Mesenchymal stem cell (in vitro differentiated cells and primary cell): ENCODE results near the gene UBAP2.

ENCODE experiments used
- DNase-seq: peaks from one replicate; pipeline ENCODE4 v3.0.0-alpha.2; 2013
- H2AFZ ChIP-seq: one replicate; pipeline ENCODE4 v1.6.1; 2013; ENCODE audit warnings: low read depth, mild to moderate bottlenecking, control low read depth, inconsistent platforms, low read length, moderate library complexity
- H2AK5ac ChIP-seq: 2 replicates; pipeline ENCODE4 v1.6.1; 2013; ENCODE audit warnings: low read length, moderate library complexity, mild to moderate bottlenecking, inconsistent platforms; ENCODE audit not compliant: severe bottlenecking
- H2BK120ac ChIP-seq: one replicate; pipeline ENCODE4 v1.6.1; 2013; ENCODE audit warnings: low read depth, mild to moderate bottlenecking, inconsistent platforms, low read length, moderate library complexity
- H2BK12ac ChIP-seq, 2 experiments: one replicate each; pipeline ENCODE4 v1.6.1; 2013; ENCODE audit warnings: inconsistent platforms in 2 of 2, low read length in 2 of 2, mild to moderate bottlenecking in 2 of 2, moderate library complexity in 2 of 2, control low read depth in 1 of 2
- H2BK15ac ChIP-seq: one replicate; pipeline ENCODE4 v1.6.1; 2013; ENCODE audit warnings: mild to moderate bottlenecking, low read depth, inconsistent platforms; ENCODE audit not compliant: poor library complexity, severe bottlenecking
- H2BK5ac ChIP-seq: 2 replicates; pipeline ENCODE4 v1.6.1; 2013; ENCODE audit warnings: low read depth, mild to moderate bottlenecking, low read length, control low read depth, inconsistent platforms; ENCODE audit not compliant: poor library complexity, severe bottlenecking
- H3K14ac ChIP-seq, 2 experiments: one replicate each; pipeline ENCODE4 v1.6.1; 2013; ENCODE audit warnings: inconsistent platforms in 2 of 2, low read length in 2 of 2, control low read depth in 1 of 2, mild to moderate bottlenecking in 1 of 2, moderate library complexity in 1 of 2
- H3K18ac ChIP-seq, 2 experiments: one replicate each; pipeline ENCODE4 v1.6.1; 2013; ENCODE audit warnings: inconsistent platforms in 2 of 2, low read length in 2 of 2, control low read depth in 1 of 2, low read depth in 1 of 2, mild to moderate bottlenecking in 1 of 2
- H3K23ac ChIP-seq, 2 experiments: one replicate each; pipeline ENCODE4 v1.6.1; 2013; ENCODE audit warnings: inconsistent platforms in 2 of 2, low read length in 2 of 2, mild to moderate bottlenecking in 2 of 2, moderate library complexity in 2 of 2, control low read depth in 1 of 2
- H3K27ac ChIP-seq: 2 replicates; pipeline ENCODE4 v1.5.1; 2013; ENCODE audit warnings: mild to moderate bottlenecking, moderate library complexity, low read length, control low read depth, inconsistent platforms; ENCODE audit not compliant: poor library complexity, severe bottlenecking
- H3K27me3 ChIP-seq, 2 experiments: 2 replicates each; pipeline versions ENCODE4 v1.6.1 to v1.7.0; 2013; ENCODE audit warnings: low read length in 2 of 2, mild to moderate bottlenecking in 2 of 2, moderate library complexity in 2 of 2, control low read depth in 1 of 2, inconsistent platforms in 1 of 2; ENCODE audit not compliant: control insufficient read depth in 1 of 2, insufficient read depth in 1 of 2
- H3K36me3 ChIP-seq, 2 experiments: 2 replicates each; pipeline versions ENCODE4 v1.6.1 to v1.7.0; 2013; ENCODE audit warnings: low read length in 2 of 2, control low read depth in 1 of 2, inconsistent platforms in 1 of 2, low read depth in 1 of 2, mild to moderate bottlenecking in 1 of 2; ENCODE audit not compliant: insufficient read depth in 2 of 2, control insufficient read depth in 1 of 2
- H3K4ac ChIP-seq, 2 experiments: one replicate each; pipeline ENCODE4 v1.6.1; 2013; ENCODE audit warnings: inconsistent platforms in 2 of 2, low read length in 2 of 2, mild to moderate bottlenecking in 2 of 2, moderate library complexity in 2 of 2, control low read depth in 1 of 2, low read depth in 1 of 2
- H3K4me1 ChIP-seq: 2 replicates; pipeline ENCODE4 v1.6.1; 2013; ENCODE audit warnings: low read depth, low read length, control low read depth; ENCODE audit not compliant: control insufficient read depth, insufficient read depth
- H3K4me2 ChIP-seq: 2 replicates; pipeline ENCODE4 v1.6.1; 2013; ENCODE audit warnings: low read length, mild to moderate bottlenecking, inconsistent platforms; ENCODE audit not compliant: poor library complexity, severe bottlenecking
- H3K4me3 ChIP-seq, 2 experiments: 2 replicates each; pipeline versions ENCODE4 v1.5.1 to v1.7.0; 2013; ENCODE audit warnings: low read length in 2 of 2, mild to moderate bottlenecking in 2 of 2, control low read depth in 1 of 2, low read depth in 1 of 2; ENCODE audit not compliant: insufficient read depth in 1 of 2
- H3K79me1 ChIP-seq: replicated peaks from 2 replicates; pipeline ENCODE4 v1.6.1; 2013; ENCODE audit warnings: mild to moderate bottlenecking, control low read depth, low read length, inconsistent platforms; ENCODE audit not compliant: poor library complexity, severe bottlenecking
- H3K9ac ChIP-seq: 2 replicates; pipeline ENCODE4 v1.7.0; 2013; ENCODE audit warnings: mild to moderate bottlenecking, low read length, moderate library complexity
- H3K9me3 ChIP-seq: 2 replicates; pipeline ENCODE4 v1.7.0; 2013; ENCODE audit warnings: mild to moderate bottlenecking, low read length; ENCODE audit not compliant: control insufficient read depth
- H4K8ac ChIP-seq: one replicate; pipeline ENCODE4 v1.6.1; 2013; ENCODE audit warnings: inconsistent platforms, mild to moderate bottlenecking, low read length, moderate library complexity
- H4K91ac ChIP-seq: one replicate; pipeline ENCODE4 v1.6.1; 2013; ENCODE audit warnings: mild to moderate bottlenecking, low read length, inconsistent platforms
- WGBS: methylation state at CpG from one replicate; pipeline ENCODE4 v1.1.7; 2013; ENCODE audit warnings: mixed read lengths; 5-methylcytosine and 5-hydroxymethylcytosine counted together

UBAP2 gene

DNA sequence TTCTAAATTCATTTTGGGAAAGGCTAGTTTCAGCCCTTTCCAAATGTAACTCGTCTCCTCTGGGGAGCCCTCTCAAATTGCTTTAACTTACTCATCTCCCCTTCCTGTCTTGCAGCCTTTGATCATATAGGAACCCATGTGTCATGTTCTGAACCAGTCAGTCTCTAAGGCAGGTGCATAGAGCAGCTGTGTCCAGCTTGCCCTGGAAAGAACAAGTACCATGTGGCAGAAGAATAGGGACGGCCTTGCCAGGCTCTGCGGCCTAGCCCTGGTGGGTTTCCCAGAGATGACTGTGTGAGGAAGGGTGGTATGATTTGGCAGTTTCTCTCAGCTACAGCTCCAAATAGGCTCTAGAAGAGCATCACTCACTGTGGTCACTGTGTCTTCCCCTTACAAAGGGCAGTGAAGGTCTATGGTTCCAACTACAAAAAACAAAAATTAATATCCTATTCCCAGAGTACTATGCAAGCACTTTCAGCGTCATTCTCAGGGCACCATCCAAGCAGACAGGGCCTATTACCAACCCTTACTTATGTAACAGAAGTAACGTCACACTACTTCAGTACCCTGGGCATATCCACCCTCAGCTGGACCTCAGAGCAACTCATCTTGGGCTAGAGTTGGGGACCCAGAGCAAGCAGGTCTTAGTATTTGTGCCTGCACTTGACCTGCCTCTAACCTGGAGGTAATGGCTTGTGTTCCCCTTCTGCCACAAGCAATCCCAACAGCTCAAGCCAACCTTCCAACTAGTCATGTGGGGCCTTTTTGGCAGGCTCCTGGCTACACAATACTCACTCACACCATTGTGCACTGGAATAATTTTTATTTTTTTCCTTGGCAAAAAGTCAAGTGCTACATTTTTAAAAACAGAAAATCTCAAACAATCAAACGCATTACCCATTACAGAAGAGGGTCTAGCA, 37.2 kb upstream of the UBAP2 start:
- WGBS: 86% methylated on average over 3 of the region's 6 CpGs
- Histone ChIP-seq H3K4me3 (no peak overlapping the region), H4K91ac (no peak overlapping the region), H3K9ac (no peak overlapping the region), H2AFZ (no peak overlapping the region), H3K27me3 (no peaks in the 10 kb centered on the region), H3K79me1 (peaks cover 7% of the 10 kb centered on the region), H3K4me1 (peaks cover 3% of the 10 kb centered on the region), H3K4me2 (no peak overlapping the region), H3K36me3 (peaks cover 26 to 50% of the 10 kb centered on the region in 2 experiments), H2AK5ac (no peak overlapping the region), H2BK5ac (no peak overlapping the region), H2BK15ac (no peak overlapping the region), H2BK120ac (no peak overlapping the region), H3K4ac (no peak overlapping the region), H3K14ac (no peak overlapping the region), H3K27ac (no peak overlapping the region), H4K8ac (no peak overlapping the region), H3K9me3 (no peaks in the 10 kb centered on the region), H3K23ac (no peak overlapping the region), H2BK12ac (no peak overlapping the region), H3K18ac (no peak overlapping the region)
- no peak for DNase-seq

DNA sequence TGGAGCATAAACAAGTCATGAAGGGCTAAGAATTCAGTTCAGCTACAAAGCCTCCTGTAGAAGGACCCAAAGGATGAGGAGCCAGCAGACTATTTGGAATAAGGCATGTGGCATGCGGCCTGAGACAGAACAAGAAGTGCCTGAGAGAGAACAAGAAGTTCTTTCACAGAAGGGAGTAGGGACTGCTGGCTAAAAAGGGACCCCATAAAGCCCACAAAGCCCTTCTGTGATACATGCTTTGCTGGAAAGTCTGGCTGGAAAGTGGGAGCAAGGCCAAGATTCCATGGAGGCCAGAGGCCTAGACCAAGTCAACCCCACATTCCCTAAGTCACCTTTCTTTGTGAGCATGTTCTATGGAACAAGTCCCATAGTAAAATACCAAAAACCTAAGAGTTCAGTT, 35.9 kb upstream of the UBAP2 start:
- no peak overlapping the region for H3K23ac ChIP-seq
- no peak overlapping the region for H3K27ac ChIP-seq
- peaks cover 26 to 42% of the 10 kb centered on the region in 2 experiments for H3K36me3 ChIP-seq
- no peaks in the 10 kb centered on the region for H3K9me3 ChIP-seq
- 100% methylated on average over 1 of the region's 1 CpG for WGBS
- H3K4me2 ChIP-seq: no peak overlapping the region
- no peak overlapping the region for H3K9ac ChIP-seq
- no peak overlapping the region for H2AFZ ChIP-seq
- no peak overlapping the region for H3K14ac ChIP-seq
- H2BK120ac ChIP-seq: no peak overlapping the region
- H2AK5ac ChIP-seq: no peak overlapping the region
- H3K4me1 ChIP-seq: peaks cover 1% of the 10 kb centered on the region
- H3K4me3 ChIP-seq: no peak overlapping the region
- H2BK5ac ChIP-seq: no peak overlapping the region
- no peak overlapping the region for H4K8ac ChIP-seq
- H3K4ac ChIP-seq: no peak overlapping the region
- no peak overlapping the region for H2BK12ac ChIP-seq
- no peaks in the 10 kb centered on the region for H3K27me3 ChIP-seq
- no peak overlapping the region for H2BK15ac ChIP-seq
- no peak overlapping the region for H3K18ac ChIP-seq
- no peak for DNase-seq
- peaks cover 7% of the 10 kb centered on the region for H3K79me1 ChIP-seq
- H4K91ac ChIP-seq: no peak overlapping the region

DNA sequence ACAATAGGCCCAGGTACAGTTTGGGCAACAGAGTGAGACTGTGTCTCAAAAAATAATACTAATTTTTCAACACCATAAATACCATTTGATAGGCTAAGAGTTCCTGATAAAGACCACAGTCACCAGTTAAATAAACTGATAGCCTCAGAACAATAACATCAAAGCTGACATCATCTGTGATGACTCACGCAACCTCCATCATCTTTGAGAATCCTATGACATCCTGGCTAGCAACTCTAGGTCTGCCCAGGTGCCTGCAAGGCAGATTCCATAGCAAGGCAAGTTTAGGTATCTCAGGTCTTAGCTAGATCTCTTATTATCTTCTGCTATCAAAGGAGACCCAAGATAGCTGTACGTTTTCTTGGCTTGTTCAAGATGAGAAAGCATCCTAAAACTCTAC, 30.5 kb upstream of the UBAP2 start:
- H2AK5ac ChIP-seq: peak overlapping the region; percentile 63
- no peak overlapping the region for H3K4me3 ChIP-seq
- H3K9ac ChIP-seq: no peak overlapping the region
- DNase-seq: peak; percentile 17
- H3K79me1 ChIP-seq: no peaks in the 10 kb centered on the region
- H3K9me3 ChIP-seq: no peaks in the 10 kb centered on the region
- H3K36me3 ChIP-seq: no peaks in the 10 kb centered on the region
- H2BK120ac ChIP-seq: no peak overlapping the region
- H2AFZ ChIP-seq: no peak overlapping the region
- H3K27ac ChIP-seq: no peak overlapping the region
- H3K14ac ChIP-seq: no peak overlapping the region
- H2BK15ac ChIP-seq: no peak overlapping the region
- H2BK5ac ChIP-seq: no peak overlapping the region
- no peak overlapping the region for H4K91ac ChIP-seq
- no peaks in the 10 kb centered on the region for H3K4me1 ChIP-seq
- no peak overlapping the region for H4K8ac ChIP-seq
- H2BK12ac ChIP-seq: no peak overlapping the region
- H3K4me2 ChIP-seq: no peak overlapping the region
- H3K18ac ChIP-seq: no peak overlapping the region
- H3K23ac ChIP-seq: no peak overlapping the region
- 84% methylated on average over 2 of the region's 2 CpGs for WGBS
- no peak overlapping the region for H3K4ac ChIP-seq
- no peaks in the 10 kb centered on the region for H3K27me3 ChIP-seq

DNA sequence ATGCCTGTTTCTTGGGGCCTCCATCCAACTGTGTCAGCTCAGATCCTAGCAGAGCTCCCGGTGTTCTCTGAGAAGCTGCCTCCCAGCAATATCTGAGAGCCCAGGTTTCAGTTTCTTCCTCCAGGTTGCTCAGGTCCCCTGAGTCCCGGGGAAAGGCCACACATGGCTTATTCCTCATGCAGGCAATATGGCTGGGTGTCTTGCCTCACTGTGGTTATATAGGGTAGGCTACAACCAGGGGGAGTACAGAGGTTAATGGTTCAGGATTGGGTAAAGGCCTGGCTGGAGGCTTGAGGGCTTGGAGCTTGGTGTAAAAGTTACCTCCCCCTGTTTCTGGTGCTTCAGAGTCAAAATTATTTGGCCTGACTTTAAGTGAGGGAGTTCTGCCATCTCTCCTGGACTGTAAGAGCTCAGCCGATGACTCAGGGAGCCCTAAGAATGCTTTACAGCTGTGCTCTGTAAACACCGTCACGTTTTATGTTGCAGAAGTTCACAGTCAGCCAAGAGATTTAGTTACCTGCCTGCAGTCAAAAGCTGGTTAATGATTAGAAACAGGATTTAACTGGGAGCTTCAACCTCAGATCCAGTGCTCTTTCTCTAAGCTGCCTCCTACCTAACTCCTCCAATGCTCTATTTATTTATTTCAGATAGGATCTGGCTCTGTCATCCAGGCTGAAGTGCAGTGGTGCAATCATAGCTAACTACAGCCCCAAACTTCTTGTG, 24.3 kb upstream of the UBAP2 start:
- Histone ChIP-seq H3K4me1 (peaks cover 15% of the 10 kb centered on the region), H2AK5ac (peak overlapping the region; percentile 91), H2BK12ac (peak overlapping the region in 1 of 2 experiments; percentile 17), H3K23ac (no peak overlapping the region), H2AFZ (peak overlapping the region; percentile 46), H3K14ac (no peak overlapping the region), H3K79me1 (no peaks in the 10 kb centered on the region), H3K9ac (peak overlapping the region; percentile 27), H3K18ac (peak overlapping the region in 1 of 2 experiments; percentile 31), H3K36me3 (no peaks in the 10 kb centered on the region), H2BK120ac (peak overlapping the region; percentile 51), H3K4ac (peak overlapping the region in 1 of 2 experiments; percentile 87), H3K9me3 (no peaks in the 10 kb centered on the region), H3K27me3 (no peaks in the 10 kb centered on the region), H4K8ac (peak overlapping the region; percentile 29), H3K27ac (peak overlapping the region; percentile 93), H4K91ac (no peak overlapping the region), H3K4me3 (no peak overlapping the region), H2BK5ac (peak overlapping the region; percentile 73), H2BK15ac (no peak overlapping the region), H3K4me2 (peak overlapping the region; percentile 3)
- 36% methylated on average over 5 of the region's 5 CpGs for WGBS
- DNase-seq: peak; percentile 83
